ENCODE results near the gene ATXN7L3. TPM values are rescaled to one million over a fixed set of nuclear protein-coding genes. Genes with fewer than 3 reads are reported as not detected.
A peak's percentile ranks its signal among the peaks of the same experiment; 100 is the strongest.

ATXN7L3 gene
- total RNA-seq, 4 donors from 2014 or later, result 44.1 to 77.4 (median 52.3) TPM

- Histone ChIP-seq H3K27ac (peak overlapping the region; percentile 99 to 100 (median 100)), H3K4me3 (peak overlapping the region; percentile 20 to 98 (median 90)), H3K36me3 (peaks cover 0 to 19% (median 7%) of the 10 kb centered on the region in 4 donors), H3K27me3 (no peaks in the 10 kb centered on the region), H3K9me3 (no peaks in the 10 kb centered on the region), H3K4me1 (peaks cover 21 to 31% (median 25%) of the 10 kb centered on the region in 4 donors)
- no peak for TF ChIP-seq POLR2AphosphoS5 (IDR thresholded peaks at IDR 0.05)
- TF ChIP-seq POLR2A (IDR thresholded peaks at IDR 0.05), result no peak
- no peak for TF ChIP-seq CTCF (IDR thresholded peaks at IDR 0.05)
- TF ChIP-seq EP300 (IDR thresholded peaks at IDR 0.05; ENCODE audit: low read depth), result no peak
- in situ Hi-C loops (cut with MboI; ENCODE audit: low pct_ligation_motif_present in 1 of 4, low pct_unique_long_range_greater_than_20kb in 1 of 4, low sequenced_read_pairs in 3 of 4), result loop anchor here in 2 of 4 donors (5.0 to 10.0 kb wide), 2 partner anchors 107 to 114 kb away; partner anchors contain the start of gene SLC25A39 (in 1 of the 2)
- 3% methylated on average over 10 of the region's 10 CpGs; no CpG with 5 or more reads in 1 of the 2 donors for WGBS, 2 donors (ENCODE audit: low coverage in 1 of 2)
- peak; percentile 29 for DNase-seq
- intact Hi-C loops (cut with DNase I; ENCODE audit: low total_unique reads), result loop anchor here (2.0 kb wide), 1 partner anchor 107 kb away; the partner anchor contains the start of gene SLC25A39
Observed at GRCh38 chr17:44217738-44218343, 18.2 kb upstream of the ATXN7L3 start.

DNA sequence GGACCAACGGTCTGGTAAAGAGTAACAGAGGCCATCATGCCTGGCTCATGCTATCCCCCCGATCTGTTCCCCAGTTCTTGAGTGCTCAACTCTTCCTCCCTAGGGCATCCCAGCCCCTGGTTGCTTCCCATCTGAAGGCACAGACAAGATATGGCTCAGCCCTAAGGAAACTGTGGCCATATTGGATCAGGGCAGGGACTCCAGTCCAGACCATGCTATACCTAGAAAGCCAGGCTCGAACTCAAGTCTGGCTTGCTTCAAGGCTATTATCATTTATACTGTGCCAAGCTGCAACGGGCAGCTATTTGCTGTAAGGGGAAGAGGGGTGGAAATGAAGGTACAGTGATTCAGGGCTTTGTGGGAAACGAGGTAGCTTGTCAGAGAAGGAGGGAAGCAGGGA lies 17.0 kb upstream of the ATXN7L3 start:
- 61% methylated on average over 5 of the region's 5 CpGs; no CpG with 5 or more reads in 1 of the 2 donors for WGBS, 2 donors (ENCODE audit: low coverage in 1 of 2)
- no peak for DNase-seq
- intact Hi-C loops (cut with DNase I; ENCODE audit: low total_unique reads), result no loop called here
- H3K4me1 ChIP-seq, result peaks cover 15 to 19% (median 18%) of the 10 kb centered on the region in 4 donors
- peaks cover 0 to 19% (median 7%) of the 10 kb centered on the region in 4 donors for H3K36me3 ChIP-seq
- no peak overlapping the region for H3K4me3 ChIP-seq
- H3K9me3 ChIP-seq, result no peaks in the 10 kb centered on the region
- TF ChIP-seq POLR2AphosphoS5 (IDR thresholded peaks at IDR 0.05), result no peak
- TF ChIP-seq POLR2A (IDR thresholded peaks at IDR 0.05), result no peak
- no peak for TF ChIP-seq EP300 (IDR thresholded peaks at IDR 0.05; ENCODE audit: low read depth)
- no peak for TF ChIP-seq CTCF (IDR thresholded peaks at IDR 0.05)
- H3K27me3 ChIP-seq, result no peaks in the 10 kb centered on the region
- H3K27ac ChIP-seq, result peak overlapping the region in 3 of 4 donors; percentile 9 to 100 (median 41)
- in situ Hi-C loops (cut with MboI; ENCODE audit: low pct_ligation_motif_present in 1 of 4, low pct_unique_long_range_greater_than_20kb in 1 of 4, low sequenced_read_pairs in 3 of 4), result loop anchor here in 2 of 4 donors (5.0 to 10.0 kb wide), 2 partner anchors 108 to 116 kb away; partner anchors contain the start of gene SLC25A39 (in 1 of the 2)

DNA sequence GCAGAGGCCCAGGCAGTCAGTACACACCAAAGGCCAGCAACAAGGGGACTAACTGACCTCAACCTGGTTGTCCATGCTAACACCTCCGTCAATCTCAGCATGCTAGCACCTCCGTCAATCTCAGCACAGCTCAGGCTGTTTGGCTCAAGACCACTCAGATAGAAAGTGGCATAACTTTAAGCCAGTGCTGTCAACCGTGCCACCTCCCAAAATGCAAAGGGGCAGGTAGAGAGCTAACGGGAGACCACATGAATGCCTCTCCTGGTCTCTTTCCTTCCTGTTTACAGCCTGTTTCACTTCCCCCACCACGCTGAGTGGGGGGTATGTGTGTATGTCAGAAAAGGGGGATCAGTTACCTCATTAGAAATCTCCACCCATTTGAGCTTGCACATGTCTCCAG lies 16.5 kb upstream of the ATXN7L3 start:
- peaks cover 15 to 20% (median 19%) of the 10 kb centered on the region in 4 donors for H3K4me1 ChIP-seq
- peak overlapping the region in 2 of 4 donors; percentile 41 to 100 for H3K27ac ChIP-seq
- in situ Hi-C loops (cut with MboI; ENCODE audit: low pct_ligation_motif_present in 1 of 4, low pct_unique_long_range_greater_than_20kb in 1 of 4, low sequenced_read_pairs in 3 of 4), result loop anchor here in 2 of 4 donors (5.0 to 10.0 kb wide), 2 partner anchors 109 to 116 kb away; partner anchors contain the start of gene SLC25A39 (in 1 of the 2)
- no peaks in the 10 kb centered on the region for H3K9me3 ChIP-seq
- H3K27me3 ChIP-seq, result no peaks in the 10 kb centered on the region
- H3K4me3 ChIP-seq, result no peak overlapping the region
- peak; percentile 39 for DNase-seq
- H3K36me3 ChIP-seq, result peaks cover 0 to 24% (median 7%) of the 10 kb centered on the region in 4 donors
- intact Hi-C loops (cut with DNase I; ENCODE audit: low total_unique reads), result no loop called here
- WGBS, 2 donors (ENCODE audit: low coverage in 1 of 2), result 49 to 76% methylated on average over 3 to 5 of the region's 5 CpGs
- TF ChIP-seq CTCF (IDR thresholded peaks at IDR 0.05) (no peak), POLR2A (IDR thresholded peaks at IDR 0.05) (no peak)

- H3K9me3 ChIP-seq, result no peaks in the 10 kb centered on the region
- WGBS, 2 donors (ENCODE audit: low coverage in 1 of 2), result 88% methylated on average over 6 of the region's 6 CpGs; no CpG with 5 or more reads in 1 of the 2 donors
- TF ChIP-seq EP300 (IDR thresholded peaks at IDR 0.05; ENCODE audit: low read depth) (no peak), POLR2A (IDR thresholded peaks at IDR 0.05) (no peak)
- H3K4me1 ChIP-seq, result peaks cover 24 to 33% (median 30%) of the 10 kb centered on the region in 4 donors
- intact Hi-C loops (cut with DNase I; ENCODE audit: low total_unique reads) (no loop called here), in situ Hi-C loops (cut with MboI; ENCODE audit: low pct_ligation_motif_present in 1 of 4, low pct_unique_long_range_greater_than_20kb in 1 of 4, low sequenced_read_pairs in 3 of 4) (loop anchor here in 3 of 4 donors (5.0 to 10.0 kb wide), 2 partner anchors 110 to 117 kb away; partner anchors contain the start of gene SLC25A39 (in 1 of the 3))
- DNase-seq, result no peak
- H3K36me3 ChIP-seq, result peaks cover 0 to 24% (median 7%) of the 10 kb centered on the region in 4 donors
- H3K27me3 ChIP-seq, result no peaks in the 10 kb centered on the region
- no peak overlapping the region for H3K27ac ChIP-seq
- no peak overlapping the region for H3K4me3 ChIP-seq
Observed at GRCh38 chr17:44214896-44215295, 15.2 kb upstream of the ATXN7L3 start.
